Endothelial cell of umbilical vein (primary cell): ENCODE results near the gene TADA2B.

Experiments used
- CTCF ChIP-seq, 2 donors: IDR thresholded peaks; 1 replicate in 1 of 2; 2 replicates in 1 of 2; pipeline ENCODE4 v1.5.1; 2011; ENCODE audit warnings: low read length in 2 of 2, mild to moderate bottlenecking in 2 of 2, moderate library complexity in 2 of 2, control low read depth in 1 of 2, inconsistent platforms in 1 of 2, low read depth in 1 of 2; ENCODE audit not compliant: insufficient read depth in 1 of 2; ENCODE audit errors: extremely low read depth in 1 of 2
- EZH2 ChIP-seq: IDR thresholded peaks from 2 replicates; pipeline ENCODE4 v1.6.1; 2012; ENCODE audit warnings: borderline replicate concordance, low read depth, mild to moderate bottlenecking, moderate library complexity, low read length, inconsistent platforms; ENCODE audit not compliant: severe bottlenecking
- MAX ChIP-seq: IDR thresholded peaks from 2 replicates; pipeline ENCODE4 v1.6.1; 2011; ENCODE audit not compliant: insufficient read depth, insufficient read length
- MYC ChIP-seq: IDR thresholded peaks from one replicate; pipeline ENCODE4 v1.6.1; 2011; ENCODE audit warnings: mild to moderate bottlenecking, low read depth, low read length
- POLR2A ChIP-seq: IDR thresholded peaks from 2 replicates; pipeline ENCODE4 v1.6.1; 2012; ENCODE audit warnings: low read depth, mild to moderate bottlenecking, control low read depth, low read length

GRCh38 chr4:7058792-7059191 is 15.6 kb downstream of the TADA2B start:
- TF ChIP-seq CTCF (IDR thresholded peaks at IDR 0.05; ENCODE audit: extremely low read depth in 1 of 2, insufficient read depth in 1 of 2, low read depth in 1 of 2, low read length in 2 of 2), result no peak
- TF ChIP-seq MYC, result no peak
- TF ChIP-seq POLR2A, result no peak
- TF ChIP-seq MAX, result no peak
- no peak for TF ChIP-seq EZH2
